CD14-positive monocyte (primary cell): Measurements from ENCODE around the gene CFAP90. TPM values are rescaled to one million over a fixed set of nuclear protein-coding genes. Genes with fewer than 3 reads are reported as not detected.

Experiments used
- DNase-seq, 3 donors: peaks; one replicate each; pipeline ENCODE4 v3.0.0-alpha.2; 2011 to 2022
- H2AFZ ChIP-seq: 2 replicates; pipeline ENCODE4 v1.6.0; 2012; ENCODE audit warnings: mild to moderate bottlenecking, low read depth, low read length, inconsistent platforms; ENCODE audit not compliant: insufficient read depth, poor library complexity, severe bottlenecking
- H3K27ac ChIP-seq, 2 donors: 1 replicate in 1 of 2; 2 replicates in 1 of 2; pipeline ENCODE4 v1.5.1; 2012 to 2013; ENCODE audit warnings: low read length in 2 of 2, control low read depth in 1 of 2, inconsistent platforms in 1 of 2, low read depth in 1 of 2, mild to moderate bottlenecking in 1 of 2
- H3K27me3 ChIP-seq, 2 donors: one replicate each; pipeline versions ENCODE4 v1.6.0 to v1.6.1; 2011 to 2013; ENCODE audit warnings: low read length in 2 of 2; ENCODE audit not compliant: control insufficient read depth in 2 of 2, insufficient read depth in 2 of 2
- H3K36me3 ChIP-seq, 2 donors: replicated peaks in 1 of 2; 1 replicate in 1 of 2; 2 replicates in 1 of 2; pipeline versions ENCODE4 v1.5.1 to v1.6.1; 2012 to 2013; ENCODE audit warnings: low read length in 2 of 2, control low read depth in 1 of 2, inconsistent platforms in 1 of 2, mild to moderate bottlenecking in 1 of 2; ENCODE audit not compliant: insufficient read depth in 2 of 2, control insufficient read depth in 1 of 2
- H3K4me1 ChIP-seq, 2 donors: 1 replicate in 1 of 2; 2 replicates in 1 of 2; pipeline versions ENCODE4 v1.5.1 to v1.6.1; 2012 to 2013; ENCODE audit warnings: low read length in 2 of 2, control low read depth in 1 of 2, inconsistent platforms in 1 of 2, mild to moderate bottlenecking in 1 of 2, moderate library complexity in 1 of 2; ENCODE audit not compliant: insufficient read depth in 2 of 2, control insufficient read depth in 1 of 2
- H3K4me2 ChIP-seq: replicated peaks from 2 replicates; pipeline ENCODE3; 2012; ENCODE audit warnings: low read length, moderate library complexity, mild to moderate bottlenecking; ENCODE audit not compliant: poor library complexity, severe bottlenecking; ENCODE audit errors: extremely low read depth
- H3K4me3 ChIP-seq, 3 experiments: fragments of 200-600 bp in 1 of 3; sonication (generic) in 1 of 3; replicated peaks in 1 of 3; 1 replicate in 2 of 3; 2 replicates in 1 of 3; pipeline ENCODE4 v1.5.1; 2011 to 2013; ENCODE audit warnings: low read length in 3 of 3, mild to moderate bottlenecking in 3 of 3, control low read depth in 2 of 3, low read depth in 2 of 3, inconsistent platforms in 1 of 3, moderate library complexity in 1 of 3
- H3K79me2 ChIP-seq: 2 replicates; pipeline ENCODE4 v1.6.0; 2012; ENCODE audit warnings: mild to moderate bottlenecking, control low read depth, inconsistent platforms, low read length, moderate library complexity; ENCODE audit not compliant: insufficient read depth
- H3K9ac ChIP-seq: 2 replicates; pipeline ENCODE4 v1.6.0; 2017; ENCODE audit warnings: low read length, mild to moderate bottlenecking; ENCODE audit not compliant: insufficient read depth, poor library complexity, severe bottlenecking
- H3K9me3 ChIP-seq, 2 donors: replicated peaks in 1 of 2; 1 replicate in 1 of 2; 2 replicates in 1 of 2; pipeline versions ENCODE4 v1.5.1 to v1.6.1; 2012 to 2013; ENCODE audit warnings: low read length in 2 of 2, control low read depth in 1 of 2; ENCODE audit not compliant: control insufficient read depth in 1 of 2, insufficient read depth in 1 of 2
- H4K20me1 ChIP-seq: 2 replicates; pipeline ENCODE4 v1.6.0; 2012; ENCODE audit warnings: mild to moderate bottlenecking, low read length, control low read depth, moderate library complexity; ENCODE audit not compliant: insufficient read depth
- H3K27ac Mint-ChIP-seq, 7 donors: one replicate each; pipeline ENCODE4 v1.8.0; 2020; ENCODE audit warnings: mild to moderate bottlenecking in 7 of 7, mixed read lengths in 7 of 7, moderate library complexity in 6 of 7, inconsistent platforms in 2 of 7
- H3K27me3 Mint-ChIP-seq, 3 donors: one replicate each; pipeline ENCODE4 v1.8.0; 2021 to 2022; ENCODE audit warnings: low read depth in 3 of 3, mild to moderate bottlenecking in 3 of 3, mixed read lengths in 3 of 3, moderate library complexity in 3 of 3, inconsistent platforms in 1 of 3
- H3K36me3 Mint-ChIP-seq, 2 donors: one replicate each; pipeline ENCODE4 v1.8.0; 2020; ENCODE audit warnings: mixed read lengths in 2 of 2, inconsistent platforms in 1 of 2, mild to moderate bottlenecking in 1 of 2
- H3K4me1 Mint-ChIP-seq: one replicate; pipeline ENCODE4 v1.8.0; 2020; ENCODE audit warnings: mild to moderate bottlenecking, mixed read lengths
- H3K4me3 Mint-ChIP-seq, 2 donors: one replicate each; pipeline ENCODE4 v1.8.0; 2020; ENCODE audit warnings: mild to moderate bottlenecking in 2 of 2, mixed read lengths in 2 of 2, moderate library complexity in 1 of 2
- H3K9me3 Mint-ChIP-seq, 7 donors: one replicate each; pipeline ENCODE4 v1.8.0; 2020 to 2022; ENCODE audit warnings: mixed read lengths in 7 of 7, mild to moderate bottlenecking in 6 of 7, moderate library complexity in 6 of 7, inconsistent platforms in 2 of 7
- WGBS: methylation state at CpG from one replicate; pipeline ENCODE4 v1.1.5; 2013; ENCODE audit warnings: missing lambda C conversion rate; ENCODE audit not compliant: insufficient coverage; 5-methylcytosine and 5-hydroxymethylcytosine counted together
- intact Hi-C, 2 donors: fragments of 100-400 bp; cut with micrococcal nuclease; formaldehyde crosslinking; loops; one replicate each; pipeline versions ENCODE4 v1.15.0 to v1.15.1; 2023
- polyA plus RNA-seq, 3 donors: library from polyadenylated mRNA; depleted of rRNA in 1 of 3; unstranded in 2 of 3; stranded (reverse) in 1 of 3; fragments of 300-500 nt in 2 of 3; fragments of >200 nt in 1 of 3; fragmentation: Illumina TruSeq in 2 of 3; gene quantifications; 1 replicate in 2 of 3; 2 replicates in 1 of 3; pipeline ENCODE4 v1.2.3, GENCODE V29; 2012 to 2021
- TF ChIP-seq, protein P1 (sequence below): fragments of 200-600 bp; IDR thresholded peaks from one replicate; pipeline ENCODE4 v1.8.0; 2022; ENCODE audit warnings: antibody characterized with exemption, mild to moderate bottlenecking

The CFAP90 gene
- polyA plus RNA-seq, 3 donors: not detected

DNA sequence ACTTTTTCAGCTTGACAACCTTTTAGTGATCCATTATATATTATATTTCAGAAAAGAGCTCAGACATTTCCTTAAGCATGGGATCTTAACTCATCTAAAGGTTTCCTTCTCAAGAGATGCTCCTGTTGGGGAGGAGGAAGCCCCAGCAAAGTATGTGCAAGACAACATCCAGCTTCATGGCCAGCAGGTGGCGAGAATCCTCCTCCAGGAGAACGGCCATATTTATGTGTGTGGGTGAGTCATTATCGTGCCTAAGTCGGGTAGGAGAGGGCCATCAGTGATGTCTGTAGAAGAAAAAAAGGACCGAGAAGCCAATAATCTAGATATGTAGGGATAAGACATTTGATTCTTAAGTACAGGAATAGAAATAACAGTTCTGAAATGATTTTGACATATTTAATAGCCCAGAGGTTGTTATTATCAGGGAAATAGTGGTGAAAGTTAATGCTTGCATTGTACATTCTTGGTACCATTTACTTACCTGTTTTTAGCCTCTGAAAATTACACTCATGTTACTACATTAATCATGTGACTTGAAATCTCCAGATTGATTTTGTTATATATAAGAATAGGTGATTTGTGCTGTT lies 46.2 kb upstream of the CFAP90 start:
- H3K4me1 ChIP-seq: no peaks in the 10 kb centered on the region
- TF ChIP-seq, protein P1, sequence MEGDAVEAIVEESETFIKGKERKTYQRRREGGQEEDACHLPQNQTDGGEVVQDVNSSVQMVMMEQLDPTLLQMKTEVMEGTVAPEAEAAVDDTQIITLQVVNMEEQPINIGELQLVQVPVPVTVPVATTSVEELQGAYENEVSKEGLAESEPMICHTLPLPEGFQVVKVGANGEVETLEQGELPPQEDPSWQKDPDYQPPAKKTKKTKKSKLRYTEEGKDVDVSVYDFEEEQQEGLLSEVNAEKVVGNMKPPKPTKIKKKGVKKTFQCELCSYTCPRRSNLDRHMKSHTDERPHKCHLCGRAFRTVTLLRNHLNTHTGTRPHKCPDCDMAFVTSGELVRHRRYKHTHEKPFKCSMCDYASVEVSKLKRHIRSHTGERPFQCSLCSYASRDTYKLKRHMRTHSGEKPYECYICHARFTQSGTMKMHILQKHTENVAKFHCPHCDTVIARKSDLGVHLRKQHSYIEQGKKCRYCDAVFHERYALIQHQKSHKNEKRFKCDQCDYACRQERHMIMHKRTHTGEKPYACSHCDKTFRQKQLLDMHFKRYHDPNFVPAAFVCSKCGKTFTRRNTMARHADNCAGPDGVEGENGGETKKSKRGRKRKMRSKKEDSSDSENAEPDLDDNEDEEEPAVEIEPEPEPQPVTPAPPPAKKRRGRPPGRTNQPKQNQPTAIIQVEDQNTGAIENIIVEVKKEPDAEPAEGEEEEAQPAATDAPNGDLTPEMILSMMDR: no peak
- DNase-seq: no peak

DNA sequence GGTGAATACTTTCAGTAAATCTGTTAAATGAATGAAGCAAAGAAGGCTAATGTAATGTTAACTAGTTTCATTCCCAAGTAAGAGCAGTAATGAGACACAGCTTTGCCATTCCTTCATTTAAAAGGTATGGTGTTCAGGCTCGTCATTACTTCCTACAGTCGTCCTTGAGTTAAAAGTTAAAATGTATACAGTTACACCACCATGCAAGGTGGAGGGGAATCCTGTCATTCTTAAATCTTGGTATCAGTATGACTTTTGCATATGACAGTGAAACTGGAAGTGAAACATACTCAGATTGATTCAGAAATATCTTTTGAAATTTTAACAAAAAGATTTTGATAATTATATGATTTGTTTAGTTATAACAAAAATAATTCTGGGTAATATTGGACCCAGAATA lies 43.9 kb upstream of the CFAP90 start:
- DNase-seq: no peak
- no peaks in the 10 kb centered on the region for H3K27me3 Mint-ChIP-seq
- H3K9me3 ChIP-seq: no peaks in the 10 kb centered on the region
- H3K4me1 Mint-ChIP-seq: no peaks in the 10 kb centered on the region
- H3K36me3 Mint-ChIP-seq: peaks cover 85 to 90% of the 10 kb centered on the region in 2 donors
- no peaks in the 10 kb centered on the region for H3K27me3 ChIP-seq
- no peak overlapping the region for H3K9ac ChIP-seq
- H3K4me2 ChIP-seq: no peak overlapping the region
- no peaks in the 10 kb centered on the region for H4K20me1 ChIP-seq
- no peaks in the 10 kb centered on the region for H3K4me1 ChIP-seq
- no peak overlapping the region for H3K27ac ChIP-seq
- H3K36me3 ChIP-seq: peaks cover 89 to 99% of the 10 kb centered on the region in 2 donors
- peaks cover 0 to 3% (median 0%) of the 10 kb centered on the region in 7 donors for H3K9me3 Mint-ChIP-seq
- TF ChIP-seq, protein P1: no peak
- no peak overlapping the region for H2AFZ ChIP-seq
- H3K27ac Mint-ChIP-seq: no peak overlapping the region
- WGBS: no CpG with 5 or more reads among the region's 2 CpGs
- no peak overlapping the region for H3K4me3 Mint-ChIP-seq
- H3K79me2 ChIP-seq: no peaks in the 10 kb centered on the region
- no peak overlapping the region for H3K4me3 ChIP-seq
- intact Hi-C loops: no loop called here

More for the DNA sequence above, 46.2 kb upstream of the CFAP90 start:
- H2AFZ ChIP-seq: no peak overlapping the region
- H4K20me1 ChIP-seq: no peaks in the 10 kb centered on the region
- H3K27me3 ChIP-seq: no peaks in the 10 kb centered on the region
- no peak overlapping the region for H3K27ac Mint-ChIP-seq
- no peak overlapping the region for H3K27ac ChIP-seq
- H3K36me3 Mint-ChIP-seq: peaks cover 87% of the 10 kb centered on the region in 2 donors
- 94% methylated on average over 5 of the region's 5 CpGs for WGBS
- no peaks in the 10 kb centered on the region for H3K79me2 ChIP-seq
- intact Hi-C loops: no loop called here
- H3K36me3 ChIP-seq: peaks cover 98 to 100% of the 10 kb centered on the region in 2 donors
- peaks cover 0 to under 1% (median 0%) of the 10 kb centered on the region in 3 donors for H3K27me3 Mint-ChIP-seq
- no peak overlapping the region for H3K4me3 ChIP-seq
- no peak overlapping the region for H3K4me3 Mint-ChIP-seq
- no peak overlapping the region for H3K9ac ChIP-seq
- peaks cover 0 to 1% (median 0%) of the 10 kb centered on the region in 7 donors for H3K9me3 Mint-ChIP-seq
- H3K9me3 ChIP-seq: no peaks in the 10 kb centered on the region
- H3K4me2 ChIP-seq: no peak overlapping the region
- no peaks in the 10 kb centered on the region for H3K4me1 Mint-ChIP-seq
